PFSK-1 (cell line): Measurements from ENCODE around the gene KRT13.

ENCODE experiments used
- POLR2AphosphoS5 ChIP-seq: IDR thresholded peaks from 2 replicates; pipeline ENCODE4 v1.6.1; 2012; ENCODE audit warnings: low read depth, mild to moderate bottlenecking, control low read depth, low read length, moderate library complexity
- REST ChIP-seq, 2 experiments: IDR thresholded peaks; 2 replicates each; pipeline versions ENCODE4 v1.6.1 to v1.8.0; 2011 to 2012; ENCODE audit warnings: low read depth in 2 of 2, low read length in 2 of 2, control low read depth in 1 of 2, inconsistent platforms in 1 of 2, mild to moderate bottlenecking in 1 of 2, moderate library complexity in 1 of 2; ENCODE audit not compliant: insufficient read depth in 1 of 2
- SIN3A ChIP-seq: IDR thresholded peaks from 2 replicates; pipeline ENCODE4 v1.6.1; 2012; ENCODE audit warnings: mild to moderate bottlenecking, low read length, moderate library complexity, borderline replicate concordance; ENCODE audit not compliant: insufficient read depth

- TF ChIP-seq REST (IDR thresholded peaks at IDR 0.05; ENCODE audit: insufficient read depth in 1 of 2, low read depth in 2 of 2, low read length in 2 of 2) (no peak), POLR2AphosphoS5 (no peak), SIN3A (no peak)
Measured at GRCh38 chr17:41468346-41468745, 37.1 kb downstream of the KRT13 start.
